Trophoblast cell (in vitro differentiated cells and primary cell): ENCODE measurements around the gene CRIP1.

Source experiments
- DNase-seq, 2 donors: peaks; one replicate each; pipeline ENCODE4 v3.0.0-alpha.2; 2016
- H2AFZ ChIP-seq: 2 replicates; pipeline ENCODE4 v1.6.1; 2013; ENCODE audit warnings: low read length, moderate library complexity, mild to moderate bottlenecking; ENCODE audit not compliant: insufficient read depth, poor library complexity
- H2AK5ac ChIP-seq: 2 replicates; pipeline ENCODE4 v1.6.1; 2013; ENCODE audit warnings: mild to moderate bottlenecking, low read length
- H2BK120ac ChIP-seq: 2 replicates; pipeline ENCODE4 v1.6.1; 2013; ENCODE audit warnings: low read length, mild to moderate bottlenecking, moderate library complexity; ENCODE audit not compliant: insufficient read depth, poor library complexity
- H2BK12ac ChIP-seq: 2 replicates; pipeline ENCODE4 v1.6.1; 2013; ENCODE audit warnings: mild to moderate bottlenecking, low read length, moderate library complexity
- H2BK5ac ChIP-seq: 2 replicates; pipeline ENCODE4 v1.6.1; 2013; ENCODE audit warnings: low read length, low read depth, moderate library complexity, mild to moderate bottlenecking; ENCODE audit not compliant: poor library complexity
- H3K14ac ChIP-seq: 2 replicates; pipeline ENCODE4 v1.6.1; 2013; ENCODE audit warnings: mild to moderate bottlenecking, low read length
- H3K18ac ChIP-seq: 2 replicates; pipeline ENCODE4 v1.6.1; 2013; ENCODE audit warnings: mild to moderate bottlenecking, low read length
- H3K23ac ChIP-seq: 2 replicates; pipeline ENCODE4 v1.6.1; 2013; ENCODE audit warnings: low read length
- H3K27ac ChIP-seq: 2 replicates; pipeline ENCODE4 v1.5.1; 2013; ENCODE audit warnings: low read depth, mild to moderate bottlenecking, inconsistent platforms, low read length, moderate library complexity
- H3K27me3 ChIP-seq: 2 replicates; pipeline ENCODE4 v1.6.1; 2013; ENCODE audit warnings: inconsistent platforms, mild to moderate bottlenecking, low read length, moderate library complexity; ENCODE audit not compliant: insufficient read depth
- H3K36me3 ChIP-seq, 2 experiments: 1 replicate in 1 of 2; 2 replicates in 1 of 2; pipeline ENCODE4 v1.6.1; 2013; ENCODE audit warnings: low read length in 2 of 2, mild to moderate bottlenecking in 2 of 2, moderate library complexity in 1 of 2; ENCODE audit not compliant: insufficient read depth in 2 of 2, control insufficient read depth in 1 of 2
- H3K4ac ChIP-seq: 2 replicates; pipeline ENCODE4 v1.6.1; 2013; ENCODE audit warnings: low read depth, mild to moderate bottlenecking, low read length, moderate library complexity
- H3K4me1 ChIP-seq, 2 experiments: 1 replicate in 1 of 2; 2 replicates in 1 of 2; pipeline ENCODE4 v1.6.1; 2013; ENCODE audit warnings: low read length in 2 of 2, mild to moderate bottlenecking in 2 of 2, moderate library complexity in 1 of 2; ENCODE audit not compliant: insufficient read depth in 2 of 2, control insufficient read depth in 1 of 2
- H3K4me2 ChIP-seq: 2 replicates; pipeline ENCODE4 v1.6.1; 2013; ENCODE audit warnings: inconsistent platforms, mild to moderate bottlenecking, low read length, moderate library complexity
- H3K4me3 ChIP-seq: 2 replicates; pipeline ENCODE4 v1.5.1; 2013; ENCODE audit warnings: mild to moderate bottlenecking, low read depth, low read length, inconsistent platforms
- H3K79me1 ChIP-seq: one replicate; pipeline ENCODE4 v1.6.1; 2013; ENCODE audit warnings: low read length
- H3K79me2 ChIP-seq: 2 replicates; pipeline ENCODE4 v1.6.1; 2013; ENCODE audit warnings: low read length, mild to moderate bottlenecking; ENCODE audit not compliant: control insufficient read depth, insufficient read depth, poor library complexity
- H3K9ac ChIP-seq: 2 replicates; pipeline ENCODE4 v1.6.1; 2013; ENCODE audit warnings: mild to moderate bottlenecking, low read length
- H3K9me3 ChIP-seq: 2 replicates; pipeline ENCODE4 v1.6.1; 2013; ENCODE audit warnings: low read depth, mild to moderate bottlenecking, control low read depth, inconsistent platforms, low read length; ENCODE audit not compliant: insufficient read depth
- H4K12ac ChIP-seq: 2 replicates; pipeline ENCODE4 v1.6.1; 2013; ENCODE audit warnings: low read depth, mild to moderate bottlenecking, low read length, moderate library complexity
- H4K8ac ChIP-seq: 2 replicates; pipeline ENCODE4 v1.6.1; 2013; ENCODE audit warnings: low read depth, mild to moderate bottlenecking, low read length, moderate library complexity
- H4K91ac ChIP-seq: one replicate; pipeline ENCODE4 v1.6.1; 2013; ENCODE audit warnings: low read depth, mild to moderate bottlenecking, low read length, moderate library complexity
- WGBS: extraction: QIAGEN DNeasy Blood & Tissue Kit; methylation state at CpG from one replicate; pipeline ENCODE4 v1.1.7; 2013; ENCODE audit warnings: missing lambda C conversion rate; ENCODE audit not compliant: insufficient read length, insufficient coverage; ENCODE audit errors: extremely low coverage; 5-methylcytosine and 5-hydroxymethylcytosine counted together

CRIP1 gene

GRCh38 chr14:105480807-105481801 is 5.6 kb upstream of the CRIP1 start:
- Histone ChIP-seq H3K27me3 (peaks cover 21% of the 10 kb centered on the region), H3K4me3 (no peak overlapping the region), H3K9me3 (peaks cover 5% of the 10 kb centered on the region), H4K91ac (peak overlapping the region; percentile 93), H3K4me1 (peaks cover 21 to 39% of the 10 kb centered on the region in 2 experiments), H3K4me2 (peak overlapping the region; percentile 62), H3K36me3 (peaks cover 2 to 5% of the 10 kb centered on the region in 2 experiments), H2BK120ac (peak overlapping the region; percentile 65), H3K23ac (no peak overlapping the region), H4K12ac (peak overlapping the region; percentile 10), H3K79me2 (peaks cover 3% of the 10 kb centered on the region), H3K4ac (peak overlapping the region; percentile 6), H3K79me1 (peaks cover 14% of the 10 kb centered on the region), H3K27ac (peak overlapping the region; percentile 61), H2AK5ac (peak overlapping the region; percentile 16), H2AFZ (peak overlapping the region; percentile 74), H3K9ac (no peak overlapping the region), H2BK5ac (peak overlapping the region; percentile 4), H3K18ac (peak overlapping the region; percentile 27), H3K14ac (peak overlapping the region; percentile 59), H2BK12ac (peak overlapping the region; percentile 38), H4K8ac (peak overlapping the region; percentile 70)
- WGBS = no CpG with 5 or more reads among the region's 35 CpGs
- DNase-seq = peak; percentile 97 to 99

- WGBS = no CpG with 5 or more reads among the region's 18 CpGs
- Histone ChIP-seq H3K27ac (no peak overlapping the region), H3K4me1 (peaks cover 21 to 31% of the 10 kb centered on the region in 2 experiments), H2AK5ac (peak overlapping the region; percentile 21), H4K12ac (no peak overlapping the region), H3K9me3 (peaks cover 5% of the 10 kb centered on the region), H4K91ac (peak overlapping the region; percentile 91), H2AFZ (peak overlapping the region; percentile 19), H3K79me2 (peaks cover 3% of the 10 kb centered on the region), H3K36me3 (peaks cover 2 to 5% of the 10 kb centered on the region in 2 experiments), H3K27me3 (peaks cover 29% of the 10 kb centered on the region), H3K4me3 (no peak overlapping the region), H2BK120ac (peak overlapping the region; percentile 75), H4K8ac (peak overlapping the region; percentile 50), H3K23ac (no peak overlapping the region), H2BK12ac (peak overlapping the region; percentile 20), H3K14ac (peak overlapping the region; percentile 50), H2BK5ac (peak overlapping the region; percentile 36), H3K9ac (no peak overlapping the region), H3K79me1 (peaks cover 14% of the 10 kb centered on the region), H3K18ac (peak overlapping the region; percentile 31), H3K4ac (peak overlapping the region; percentile 25), H3K4me2 (peak overlapping the region; percentile 56)
- DNase-seq = peak; percentile 98 to 99
These were observed 4.7 kb upstream of the CRIP1 start for GRCh38 chr14:105481886-105482457.

DNA sequence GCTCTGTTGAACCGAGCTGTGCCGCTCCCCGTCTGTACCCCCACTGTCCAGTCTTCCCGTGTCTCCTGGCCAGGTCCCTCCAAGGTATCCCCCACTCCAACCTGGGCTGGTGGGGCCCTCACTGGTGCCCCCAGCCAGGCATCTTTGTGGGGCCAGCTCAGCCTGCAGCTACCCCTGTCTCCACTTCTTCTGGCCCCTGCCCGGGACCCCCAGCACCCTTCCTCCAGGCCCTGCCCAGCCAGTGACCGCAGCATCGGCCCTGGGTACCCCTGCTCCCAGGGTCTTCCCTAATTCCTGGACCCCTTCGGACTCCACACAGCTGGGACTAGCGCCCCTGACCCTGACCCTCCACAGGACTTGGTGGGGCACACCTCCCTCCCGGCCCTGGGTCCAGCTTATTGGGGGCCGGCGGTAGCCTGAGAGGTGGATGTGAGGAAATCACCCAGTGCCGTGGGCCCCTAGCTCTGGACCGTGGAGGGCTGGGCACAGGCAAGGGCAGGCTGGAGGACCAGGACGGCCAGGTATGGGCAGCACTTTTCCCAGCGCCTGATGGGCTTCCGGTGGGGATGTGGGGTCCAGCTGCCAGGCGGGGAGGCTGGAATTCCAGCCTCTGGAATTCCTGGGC is 4.1 kb upstream of the CRIP1 start:
- H3K14ac ChIP-seq = peak overlapping the region; percentile 50
- H2AFZ ChIP-seq = peak overlapping the region; percentile 19
- peak overlapping the region; percentile 31 for H3K18ac ChIP-seq
- H3K36me3 ChIP-seq = peaks cover 2 to 5% of the 10 kb centered on the region in 2 experiments
- peaks cover 3% of the 10 kb centered on the region for H3K79me2 ChIP-seq
- H3K4me3 ChIP-seq = no peak overlapping the region
- H3K27me3 ChIP-seq = peaks cover 36% of the 10 kb centered on the region
- no peak overlapping the region for H3K23ac ChIP-seq
- H2BK12ac ChIP-seq = peak overlapping the region; percentile 20
- peaks cover 2% of the 10 kb centered on the region for H3K9me3 ChIP-seq
- H3K4me2 ChIP-seq = no peak overlapping the region
- peak overlapping the region; percentile 36 for H2BK5ac ChIP-seq
- no peak overlapping the region for H3K27ac ChIP-seq
- peaks cover 18% of the 10 kb centered on the region for H3K79me1 ChIP-seq
- no peak for DNase-seq
- peak overlapping the region; percentile 91 for H4K91ac ChIP-seq
- peak overlapping the region; percentile 21 for H2AK5ac ChIP-seq
- H3K4ac ChIP-seq = peak overlapping the region; percentile 25
- no CpG with 5 or more reads among the region's 18 CpGs for WGBS
- H3K4me1 ChIP-seq = peaks cover 24 to 36% of the 10 kb centered on the region in 2 experiments
- H4K8ac ChIP-seq = peak overlapping the region; percentile 50
- H4K12ac ChIP-seq = no peak overlapping the region
- peak overlapping the region; percentile 75 for H2BK120ac ChIP-seq
- no peak overlapping the region for H3K9ac ChIP-seq
